NK-92 treated with Interleukin-12 subunit alpha and Interleukin-12 subunit beta, amount 100 ng/mL, for 24 hours (cell line): ENCODE results near the gene IL10RA.

Source experiments
- DNase-seq: peaks from one replicate; lab custom pipeline; 2025; lab: John Stamatoyannopoulos, UW

Gene IL10RA

DNA sequence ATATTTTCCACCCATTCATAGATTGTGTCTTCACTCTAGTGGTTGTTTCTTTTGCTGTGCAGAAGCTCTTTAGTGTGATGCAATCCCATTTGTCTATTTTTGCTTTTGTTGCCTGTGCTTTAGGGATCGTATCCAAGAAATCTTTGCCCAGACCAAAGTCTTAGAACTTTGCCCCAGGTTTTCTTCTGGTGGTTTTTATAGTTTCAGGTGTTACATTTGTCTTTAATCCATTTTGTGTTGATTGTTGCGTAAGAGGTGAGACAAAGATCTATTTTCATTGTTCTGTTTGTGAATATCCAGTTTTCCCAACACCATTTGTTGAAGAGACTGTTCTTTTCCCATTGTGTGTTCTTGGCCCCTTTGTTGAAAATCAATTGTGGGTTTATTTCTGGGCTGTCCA is 6.4 kb downstream of the IL10RA start:
- no peak for DNase-seq

DNA sequence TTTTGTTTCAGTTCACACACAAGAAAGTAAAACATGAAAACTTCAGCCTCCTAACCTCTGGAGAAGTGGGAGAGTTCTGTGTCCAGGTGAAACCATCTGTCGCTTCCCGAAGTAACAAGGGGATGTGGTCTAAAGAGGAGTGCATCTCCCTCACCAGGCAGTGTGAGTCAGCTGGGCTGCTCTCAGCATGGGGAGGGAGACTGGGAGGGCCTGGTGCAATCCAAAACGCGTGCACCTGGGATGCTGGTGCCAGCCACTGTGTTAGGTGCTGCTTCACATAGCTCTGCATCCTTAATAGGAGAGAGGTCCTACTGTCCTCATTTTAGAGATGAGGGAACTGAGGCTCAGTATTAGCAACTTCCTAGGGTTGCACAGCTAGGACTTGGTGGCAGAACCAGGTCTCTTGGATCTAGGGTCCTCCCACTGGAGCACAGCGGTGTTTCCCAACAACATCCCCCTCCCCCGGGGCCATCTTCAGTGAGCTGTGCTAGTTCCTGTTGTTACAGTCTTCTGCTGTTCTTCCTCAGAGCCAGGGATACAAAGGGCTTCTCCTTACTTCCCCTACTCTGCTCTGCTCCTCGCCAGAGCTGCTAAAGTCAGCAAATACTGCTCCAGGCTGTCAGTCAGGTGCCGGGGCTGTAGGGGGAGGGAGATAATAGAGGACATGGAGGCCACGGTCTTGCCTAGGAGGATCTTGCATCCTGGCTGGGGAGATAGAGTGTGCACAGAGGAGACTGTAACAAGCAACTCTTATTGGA is 8.0 kb downstream of the IL10RA start:
- DNase-seq: no peak

DNA sequence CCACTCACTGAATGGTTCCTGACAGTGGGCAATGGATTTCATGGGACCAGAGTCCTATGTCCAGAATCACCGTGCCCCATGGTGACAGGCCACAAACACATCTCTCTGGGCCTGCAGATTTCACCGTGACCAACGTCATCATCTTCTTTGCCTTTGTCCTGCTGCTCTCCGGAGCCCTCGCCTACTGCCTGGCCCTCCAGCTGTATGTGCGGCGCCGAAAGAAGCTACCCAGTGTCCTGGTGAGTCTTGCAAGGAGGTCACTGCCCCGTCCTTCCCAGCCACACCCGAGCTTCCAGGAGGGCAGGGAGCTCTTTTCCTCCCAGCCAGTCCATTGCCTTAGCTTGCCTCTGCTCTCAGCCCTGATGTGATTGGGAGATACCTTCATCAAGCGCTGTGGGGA is 9.3 kb downstream of the IL10RA start:
- no peak for DNase-seq

DNA sequence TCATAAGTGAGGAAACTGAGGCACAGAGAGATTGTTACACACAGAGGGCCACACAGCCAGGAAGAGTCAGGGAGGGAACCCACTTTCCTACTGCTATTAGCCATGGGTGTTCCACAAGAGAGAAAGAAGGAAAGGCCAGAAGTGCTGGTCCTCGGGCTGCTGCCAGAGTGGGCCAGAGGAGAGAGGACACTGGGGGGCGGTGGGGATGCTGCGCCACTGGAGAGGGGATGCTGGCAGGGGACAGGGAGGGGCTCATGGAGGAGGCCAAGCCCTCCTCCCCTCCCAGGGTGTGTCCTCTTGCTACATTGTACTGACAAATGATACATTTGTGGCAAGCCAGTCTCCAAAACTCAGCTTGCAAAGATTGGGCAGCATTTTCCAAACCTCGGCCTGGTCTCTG is 9.9 kb downstream of the IL10RA start:
- no peak for DNase-seq

GRCh38 chr11:117997406-117997805 is 11.2 kb downstream of the IL10RA start:
- DNase-seq: no peak

GRCh38 chr11:117997823-117998579 is 11.8 kb downstream of the IL10RA start:
- DNase-seq: no peak

DNA sequence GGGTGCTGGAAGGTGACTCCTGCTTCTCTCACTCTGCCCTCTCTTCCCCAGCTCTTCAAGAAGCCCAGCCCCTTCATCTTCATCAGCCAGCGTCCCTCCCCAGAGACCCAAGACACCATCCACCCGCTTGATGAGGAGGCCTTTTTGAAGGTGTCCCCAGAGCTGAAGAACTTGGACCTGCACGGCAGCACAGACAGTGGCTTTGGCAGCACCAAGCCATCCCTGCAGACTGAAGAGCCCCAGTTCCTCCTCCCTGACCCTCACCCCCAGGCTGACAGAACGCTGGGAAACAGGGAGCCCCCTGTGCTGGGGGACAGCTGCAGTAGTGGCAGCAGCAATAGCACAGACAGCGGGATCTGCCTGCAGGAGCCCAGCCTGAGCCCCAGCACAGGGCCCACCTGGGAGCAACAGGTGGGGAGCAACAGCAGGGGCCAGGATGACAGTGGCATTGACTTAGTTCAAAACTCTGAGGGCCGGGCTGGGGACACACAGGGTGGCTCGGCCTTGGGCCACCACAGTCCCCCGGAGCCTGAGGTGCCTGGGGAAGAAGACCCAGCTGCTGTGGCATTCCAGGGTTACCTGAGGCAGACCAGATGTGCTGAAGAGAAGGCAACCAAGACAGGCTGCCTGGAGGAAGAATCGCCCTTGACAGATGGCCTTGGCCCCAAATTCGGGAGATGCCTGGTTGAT is 12.6 kb downstream of the IL10RA start:
- no peak for DNase-seq

DNA sequence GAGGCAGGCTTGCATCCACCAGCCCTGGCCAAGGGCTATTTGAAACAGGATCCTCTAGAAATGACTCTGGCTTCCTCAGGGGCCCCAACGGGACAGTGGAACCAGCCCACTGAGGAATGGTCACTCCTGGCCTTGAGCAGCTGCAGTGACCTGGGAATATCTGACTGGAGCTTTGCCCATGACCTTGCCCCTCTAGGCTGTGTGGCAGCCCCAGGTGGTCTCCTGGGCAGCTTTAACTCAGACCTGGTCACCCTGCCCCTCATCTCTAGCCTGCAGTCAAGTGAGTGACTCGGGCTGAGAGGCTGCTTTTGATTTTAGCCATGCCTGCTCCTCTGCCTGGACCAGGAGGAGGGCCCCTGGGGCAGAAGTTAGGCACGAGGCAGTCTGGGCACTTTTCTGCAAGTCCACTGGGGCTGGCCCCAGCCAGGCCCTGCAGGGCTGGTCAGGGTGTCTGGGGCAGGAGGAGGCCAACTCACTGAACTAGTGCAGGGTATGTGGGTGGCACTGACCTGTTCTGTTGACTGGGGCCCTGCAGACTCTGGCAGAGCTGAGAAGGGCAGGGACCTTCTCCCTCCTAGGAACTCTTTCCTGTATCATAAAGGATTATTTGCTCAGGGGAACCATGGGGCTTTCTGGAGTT is 13.3 kb downstream of the IL10RA start:
- DNase-seq: no peak

DNA sequence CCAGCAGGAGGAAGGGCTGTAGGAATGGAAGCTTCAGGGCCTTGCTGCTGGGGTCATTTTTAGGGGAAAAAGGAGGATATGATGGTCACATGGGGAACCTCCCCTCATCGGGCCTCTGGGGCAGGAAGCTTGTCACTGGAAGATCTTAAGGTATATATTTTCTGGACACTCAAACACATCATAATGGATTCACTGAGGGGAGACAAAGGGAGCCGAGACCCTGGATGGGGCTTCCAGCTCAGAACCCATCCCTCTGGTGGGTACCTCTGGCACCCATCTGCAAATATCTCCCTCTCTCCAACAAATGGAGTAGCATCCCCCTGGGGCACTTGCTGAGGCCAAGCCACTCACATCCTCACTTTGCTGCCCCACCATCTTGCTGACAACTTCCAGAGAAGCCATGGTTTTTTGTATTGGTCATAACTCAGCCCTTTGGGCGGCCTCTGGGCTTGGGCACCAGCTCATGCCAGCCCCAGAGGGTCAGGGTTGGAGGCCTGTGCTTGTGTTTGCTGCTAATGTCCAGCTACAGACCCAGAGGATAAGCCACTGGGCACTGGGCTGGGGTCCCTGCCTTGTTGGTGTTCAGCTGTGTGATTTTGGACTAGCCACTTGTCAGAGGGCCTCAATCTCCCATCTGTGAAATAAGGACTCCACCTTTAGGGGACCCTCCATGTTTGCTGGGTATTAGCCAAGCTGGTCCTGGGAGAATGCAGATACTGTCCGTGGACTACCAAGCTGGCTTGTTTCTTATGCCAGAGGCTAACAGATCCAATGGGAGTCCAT is 14.1 kb downstream of the IL10RA start:
- no peak for DNase-seq

GRCh38 chr11:118000850-118001228 is 14.6 kb downstream of the IL10RA start:
- no peak for DNase-seq

GRCh38 chr11:118001494-118001971 is 15.3 kb downstream of the IL10RA start:
- no peak for DNase-seq

GRCh38 chr11:118002010-118002540 is 15.9 kb downstream of the IL10RA start:
- no peak for DNase-seq

DNA sequence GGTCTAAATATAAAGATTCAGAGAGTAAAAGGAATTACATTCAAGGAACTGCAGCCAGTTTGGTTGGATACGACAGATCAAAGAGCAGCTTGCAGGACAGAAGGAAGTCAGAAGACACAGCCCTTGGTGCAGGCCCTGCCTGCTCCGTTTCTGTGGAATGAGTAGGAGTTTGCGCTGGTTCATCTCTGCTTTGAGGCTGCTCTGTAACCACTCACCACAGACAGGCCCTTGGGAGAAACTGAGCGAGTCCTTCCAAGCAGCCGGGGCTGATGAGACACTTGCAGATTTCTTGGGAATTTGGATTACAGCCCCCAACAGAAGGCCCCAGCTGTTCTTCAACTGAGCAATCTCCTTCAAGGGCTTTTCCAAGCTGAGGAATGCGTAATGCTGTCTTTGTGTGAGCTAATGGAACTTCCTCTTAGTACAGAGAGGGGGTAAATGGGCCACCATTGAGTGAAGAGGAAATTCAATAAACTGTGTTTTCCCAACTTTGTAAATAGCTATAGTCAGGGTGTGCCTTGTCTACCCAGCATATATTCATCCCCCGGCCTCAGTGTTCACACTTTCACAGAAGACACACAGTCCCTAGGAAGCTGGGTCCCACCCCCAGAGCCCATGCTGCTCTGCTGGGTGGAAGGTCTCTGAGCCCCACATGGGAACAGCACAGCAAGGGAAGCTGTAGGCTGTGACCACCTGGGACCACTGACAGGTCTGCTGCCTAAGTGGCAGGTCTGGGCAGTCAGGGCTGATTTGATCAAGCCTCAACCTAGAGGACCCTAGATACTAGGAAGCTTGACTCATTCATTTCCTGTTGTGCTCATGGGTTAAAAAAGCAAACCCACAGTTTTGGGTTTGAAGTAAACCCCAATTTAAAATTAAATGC is 16.6 kb downstream of the IL10RA start:
- peak; percentile 50 for DNase-seq

DNA sequence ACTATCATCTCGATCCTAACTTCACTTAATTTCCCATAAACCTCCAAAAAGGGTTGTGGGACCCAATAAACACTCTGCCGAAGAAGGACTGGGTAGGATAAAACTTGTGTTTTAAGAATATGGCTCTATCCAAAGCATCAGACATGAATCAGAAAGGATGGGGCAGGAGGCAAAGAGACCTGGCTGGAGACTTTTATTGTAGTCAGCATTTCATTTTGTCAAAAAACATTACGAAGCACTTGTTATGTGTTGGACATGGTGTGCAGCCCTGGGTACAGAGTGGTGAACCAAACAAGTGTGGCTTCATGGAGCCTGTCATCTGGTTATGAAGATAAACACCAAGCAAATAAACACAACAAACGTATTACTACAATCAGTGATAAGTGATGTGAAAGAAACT is 17.3 kb downstream of the IL10RA start:
- no peak for DNase-seq

DNA sequence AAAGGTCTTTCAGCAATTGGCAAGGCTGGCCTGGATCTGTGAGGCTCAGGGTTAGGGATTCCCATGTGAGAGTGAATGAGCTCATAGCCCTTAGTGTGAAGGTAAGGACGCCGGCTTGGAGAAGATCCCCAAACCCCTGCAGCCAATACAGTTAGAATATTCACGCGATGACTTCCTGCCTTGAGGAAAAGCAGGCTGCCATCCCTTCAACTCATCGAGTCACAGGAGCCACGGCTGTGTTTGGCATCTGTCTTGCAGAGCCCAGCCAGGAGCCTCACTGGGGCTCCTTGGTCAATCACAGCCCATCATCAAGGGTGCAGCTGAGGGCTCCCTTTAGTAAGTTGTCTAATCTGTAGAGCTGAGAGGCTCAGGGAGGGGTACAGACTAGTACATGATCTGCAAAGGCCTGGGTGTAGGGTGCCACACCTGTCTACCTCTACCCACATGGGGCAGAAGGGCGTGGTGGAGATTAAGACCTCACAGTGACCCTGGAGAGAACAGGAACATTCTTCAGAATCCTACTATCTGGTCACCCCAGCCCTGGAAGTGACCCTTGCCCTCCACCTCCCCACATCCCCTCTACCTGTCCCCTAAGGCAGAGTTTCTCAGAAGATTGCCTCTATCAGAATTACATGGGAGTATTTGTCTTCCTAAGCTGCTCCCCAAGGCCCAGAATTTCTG is 18.5 kb downstream of the IL10RA start:
- no peak for DNase-seq

GRCh38 chr11:118005224-118006152 is 19.3 kb downstream of the IL10RA start:
- DNase-seq: no peak

DNA sequence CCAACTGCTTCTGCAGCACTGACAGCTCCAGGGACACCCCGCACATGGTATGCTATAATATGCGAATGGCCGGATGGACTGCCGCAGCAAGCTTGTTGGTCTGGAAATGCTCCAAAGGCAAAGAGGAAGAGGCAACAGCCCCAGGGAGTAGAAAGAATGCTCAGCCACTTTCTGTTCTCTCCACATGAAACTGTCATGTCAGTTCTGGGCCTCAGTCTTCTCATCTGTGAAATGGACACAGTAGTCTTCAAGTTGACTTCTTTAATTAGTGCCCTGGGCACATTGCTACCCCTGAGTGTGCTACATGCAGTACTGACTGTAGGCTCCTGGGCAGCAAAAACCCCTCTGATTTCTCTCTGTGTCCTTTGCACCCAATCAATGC is 19.9 kb downstream of the IL10RA start:
- no peak for DNase-seq

GRCh38 chr11:118007040-118007439 is 20.8 kb downstream of the IL10RA start:
- no peak for DNase-seq
